ENCODE results near the gene ACSBG1.
A peak's percentile ranks its signal among the peaks of the same experiment; 100 is the strongest.
"Not testable (repeated sequence)": the region's sequence is repeated elsewhere in the genome, so short reads cannot be mapped to it uniquely, and the experiment has no call there.

ACSBG1 gene

DNA sequence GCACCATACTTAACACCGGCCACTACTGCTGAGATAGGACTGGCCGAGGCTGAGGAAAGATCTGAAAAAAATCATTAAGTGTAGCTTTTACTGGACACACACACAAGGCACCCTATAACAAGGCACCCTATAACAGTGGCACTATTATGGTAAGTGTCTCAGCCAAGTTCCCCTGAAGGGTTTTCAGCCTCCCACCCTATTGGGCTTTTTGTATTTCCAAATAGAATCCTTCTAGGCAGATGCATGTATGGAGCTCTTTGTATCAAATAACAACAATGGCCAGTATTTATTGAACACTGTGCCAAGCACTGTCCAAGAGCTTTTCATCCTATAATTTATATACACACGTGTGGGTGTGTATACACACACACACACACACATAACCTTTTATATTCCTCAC, 23.3 kb upstream of the ACSBG1 start:
- H3K36me3 Mint-ChIP-seq (ENCODE audit: low read depth) = no peaks in the 10 kb centered on the region
- TF ChIP-seq, protein P1, sequence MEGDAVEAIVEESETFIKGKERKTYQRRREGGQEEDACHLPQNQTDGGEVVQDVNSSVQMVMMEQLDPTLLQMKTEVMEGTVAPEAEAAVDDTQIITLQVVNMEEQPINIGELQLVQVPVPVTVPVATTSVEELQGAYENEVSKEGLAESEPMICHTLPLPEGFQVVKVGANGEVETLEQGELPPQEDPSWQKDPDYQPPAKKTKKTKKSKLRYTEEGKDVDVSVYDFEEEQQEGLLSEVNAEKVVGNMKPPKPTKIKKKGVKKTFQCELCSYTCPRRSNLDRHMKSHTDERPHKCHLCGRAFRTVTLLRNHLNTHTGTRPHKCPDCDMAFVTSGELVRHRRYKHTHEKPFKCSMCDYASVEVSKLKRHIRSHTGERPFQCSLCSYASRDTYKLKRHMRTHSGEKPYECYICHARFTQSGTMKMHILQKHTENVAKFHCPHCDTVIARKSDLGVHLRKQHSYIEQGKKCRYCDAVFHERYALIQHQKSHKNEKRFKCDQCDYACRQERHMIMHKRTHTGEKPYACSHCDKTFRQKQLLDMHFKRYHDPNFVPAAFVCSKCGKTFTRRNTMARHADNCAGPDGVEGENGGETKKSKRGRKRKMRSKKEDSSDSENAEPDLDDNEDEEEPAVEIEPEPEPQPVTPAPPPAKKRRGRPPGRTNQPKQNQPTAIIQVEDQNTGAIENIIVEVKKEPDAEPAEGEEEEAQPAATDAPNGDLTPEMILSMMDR (IDR thresholded peaks at IDR 0.05) = no peak
- H3K9me3 Mint-ChIP-seq = no peaks in the 10 kb centered on the region
- peaks cover 18% of the 10 kb centered on the region for H3K27me3 Mint-ChIP-seq (ENCODE audit: low read depth, poor library complexity)
- H3K27ac Mint-ChIP-seq = no peak overlapping the region
- H3K4me1 Mint-ChIP-seq = peaks cover 10% of the 10 kb centered on the region
- no peak overlapping the region for H3K4me3 Mint-ChIP-seq
- DNase-seq = no peak

DNA sequence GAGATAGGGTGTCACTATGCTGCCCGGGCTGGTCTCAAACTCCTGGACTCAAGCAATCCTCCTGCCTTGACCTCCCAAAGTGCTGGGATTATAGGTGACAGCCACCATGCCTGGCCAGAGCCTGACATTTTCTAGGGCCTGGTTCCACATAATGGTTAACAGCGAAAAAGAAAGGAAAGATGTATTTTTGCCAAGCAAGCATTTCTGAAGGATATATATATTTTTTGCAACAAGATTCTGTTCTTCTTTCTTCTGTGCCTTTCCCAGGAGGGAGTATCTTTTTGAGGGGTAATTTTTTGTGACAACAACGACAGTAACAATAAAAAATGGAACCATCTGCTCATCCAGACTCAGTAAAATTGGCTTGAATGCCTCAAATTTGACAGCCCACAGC, 21.7 kb upstream of the ACSBG1 start:
- Mint-ChIP-seq H3K27me3 (ENCODE audit: low read depth, poor library complexity) (peaks cover 28% of the 10 kb centered on the region), H3K36me3 (ENCODE audit: low read depth) (no peaks in the 10 kb centered on the region), H3K9me3 (no peaks in the 10 kb centered on the region), H3K27ac (no peak overlapping the region), H3K4me3 (no peak overlapping the region), H3K4me1 (peaks cover 10% of the 10 kb centered on the region)
- TF ChIP-seq, protein P1 (IDR thresholded peaks at IDR 0.05) = no peak
- no peak for DNase-seq

DNA sequence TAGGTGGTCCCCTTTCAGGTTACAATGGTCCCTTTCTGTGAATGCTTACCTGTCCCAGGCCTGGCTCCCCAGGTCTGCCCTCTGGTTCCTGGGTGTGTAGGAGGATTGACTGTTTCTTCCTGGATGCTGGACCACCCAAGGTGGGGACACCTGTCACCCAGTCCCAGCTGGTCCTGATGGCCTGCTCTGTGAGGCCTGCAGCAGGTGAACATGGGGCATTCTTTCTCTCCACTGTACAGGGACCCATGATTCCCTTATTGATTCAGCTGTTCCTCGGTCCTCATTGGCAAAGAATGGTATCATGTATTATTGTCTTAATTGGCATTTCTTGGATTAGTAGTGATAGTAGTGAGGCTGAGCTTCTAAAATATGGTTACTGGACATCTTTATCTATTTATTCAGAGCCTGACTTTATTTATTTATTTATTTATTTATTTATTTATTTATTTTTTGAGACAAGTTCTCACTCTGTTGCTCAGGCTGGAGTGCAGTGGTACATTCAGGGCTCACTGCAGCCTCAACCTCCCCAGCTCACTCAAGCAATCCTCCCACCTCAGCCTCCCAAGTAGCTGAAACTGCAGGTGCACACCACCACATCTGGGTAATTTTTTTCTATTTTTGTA, 21.2 kb upstream of the ACSBG1 start:
- H3K4me3 Mint-ChIP-seq = no peak overlapping the region
- DNase-seq = no peak
- H3K36me3 Mint-ChIP-seq (ENCODE audit: low read depth) = no peaks in the 10 kb centered on the region
- no peak overlapping the region for H3K27ac Mint-ChIP-seq
- TF ChIP-seq, protein P1 (IDR thresholded peaks at IDR 0.05) = no peak
- peaks cover 9% of the 10 kb centered on the region for H3K4me1 Mint-ChIP-seq
- H3K9me3 Mint-ChIP-seq = no peaks in the 10 kb centered on the region
- peaks cover 27% of the 10 kb centered on the region for H3K27me3 Mint-ChIP-seq (ENCODE audit: low read depth, poor library complexity)

DNA sequence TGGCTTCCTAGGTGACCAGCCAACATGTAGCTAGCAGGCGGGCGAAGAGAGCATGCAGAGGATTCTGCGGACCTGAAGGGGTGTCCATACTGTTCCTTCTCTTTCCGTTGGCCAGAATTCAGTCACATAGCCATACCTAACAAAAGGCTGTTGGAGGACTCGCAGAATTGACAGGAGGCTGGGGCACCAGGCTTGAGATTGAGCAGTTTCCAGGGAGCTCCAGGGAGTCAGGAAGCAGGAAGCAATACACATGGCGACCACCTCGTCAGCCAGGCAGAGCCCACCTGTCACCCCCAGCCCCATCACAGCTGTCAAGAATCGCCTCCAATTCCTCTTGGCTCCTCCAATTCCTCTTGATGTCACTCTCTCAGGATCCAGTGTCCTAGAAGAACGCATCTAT, 16.8 kb upstream of the ACSBG1 start:
- no peaks in the 10 kb centered on the region for H3K4me1 Mint-ChIP-seq
- TF ChIP-seq, protein P1 (IDR thresholded peaks at IDR 0.05) = no peak
- H3K36me3 Mint-ChIP-seq (ENCODE audit: low read depth) = no peaks in the 10 kb centered on the region
- H3K4me3 Mint-ChIP-seq = no peak overlapping the region
- peaks cover 17% of the 10 kb centered on the region for H3K27me3 Mint-ChIP-seq (ENCODE audit: low read depth, poor library complexity)
- no peak overlapping the region for H3K27ac Mint-ChIP-seq
- DNase-seq = no peak
- H3K9me3 Mint-ChIP-seq = peaks cover 7% of the 10 kb centered on the region

DNA sequence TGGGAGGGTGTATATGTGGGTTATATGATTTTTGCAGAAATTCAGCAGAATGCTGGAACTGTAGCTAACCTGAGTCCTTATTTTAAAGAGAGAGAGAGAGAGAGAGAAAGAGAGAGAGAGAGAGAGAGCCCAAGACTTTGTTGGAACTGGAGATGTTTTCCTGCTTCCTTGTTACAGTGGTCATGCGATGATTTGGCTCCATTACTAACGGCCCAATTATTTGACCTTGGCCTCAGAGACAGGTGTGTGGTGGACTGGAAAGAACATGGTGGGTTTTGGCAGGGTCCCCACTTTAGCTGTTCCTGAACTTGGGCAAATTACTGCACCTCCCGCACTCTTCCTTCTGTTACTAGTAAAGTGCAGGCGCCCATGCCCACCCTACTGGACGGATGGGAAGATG, 14.8 kb upstream of the ACSBG1 start:
- H3K4me3 Mint-ChIP-seq = no peak overlapping the region
- H3K4me1 Mint-ChIP-seq = peaks cover 15% of the 10 kb centered on the region
- no peak overlapping the region for H3K27ac Mint-ChIP-seq
- H3K9me3 Mint-ChIP-seq = peaks cover 12% of the 10 kb centered on the region
- H3K27me3 Mint-ChIP-seq (ENCODE audit: low read depth, poor library complexity) = peaks cover 21% of the 10 kb centered on the region
- no peaks in the 10 kb centered on the region for H3K36me3 Mint-ChIP-seq (ENCODE audit: low read depth)
- TF ChIP-seq, protein P1 (IDR thresholded peaks at IDR 0.05) = no peak
- DNase-seq = no peak

DNA sequence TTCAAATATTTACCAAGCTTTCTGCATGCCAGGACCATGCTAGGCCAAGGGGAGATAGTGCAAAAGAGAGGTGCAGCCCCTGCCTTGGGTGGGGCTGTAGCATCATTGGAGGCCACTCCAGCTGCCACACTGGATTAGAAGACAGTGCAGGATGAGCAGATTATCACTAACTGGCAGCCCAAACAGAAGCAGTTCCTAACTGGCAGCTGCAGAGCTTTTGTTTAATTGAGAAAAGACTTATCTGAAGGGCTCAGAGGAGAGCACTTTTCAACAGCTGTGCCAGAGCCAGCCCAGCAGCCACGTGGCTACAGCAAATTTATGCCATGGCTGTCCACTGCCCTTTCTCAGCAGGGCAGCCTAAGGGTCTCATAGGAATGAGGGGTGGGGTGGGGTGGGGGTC, 13.5 kb upstream of the ACSBG1 start:
- Mint-ChIP-seq H3K27ac (no peak overlapping the region), H3K4me3 (no peak overlapping the region), H3K27me3 (ENCODE audit: low read depth, poor library complexity) (peaks cover 16% of the 10 kb centered on the region), H3K9me3 (peaks cover 12% of the 10 kb centered on the region), H3K4me1 (peaks cover 27% of the 10 kb centered on the region), H3K36me3 (ENCODE audit: low read depth) (no peaks in the 10 kb centered on the region)
- TF ChIP-seq, protein P1 (IDR thresholded peaks at IDR 0.05) = no peak
- no peak for DNase-seq

DNA sequence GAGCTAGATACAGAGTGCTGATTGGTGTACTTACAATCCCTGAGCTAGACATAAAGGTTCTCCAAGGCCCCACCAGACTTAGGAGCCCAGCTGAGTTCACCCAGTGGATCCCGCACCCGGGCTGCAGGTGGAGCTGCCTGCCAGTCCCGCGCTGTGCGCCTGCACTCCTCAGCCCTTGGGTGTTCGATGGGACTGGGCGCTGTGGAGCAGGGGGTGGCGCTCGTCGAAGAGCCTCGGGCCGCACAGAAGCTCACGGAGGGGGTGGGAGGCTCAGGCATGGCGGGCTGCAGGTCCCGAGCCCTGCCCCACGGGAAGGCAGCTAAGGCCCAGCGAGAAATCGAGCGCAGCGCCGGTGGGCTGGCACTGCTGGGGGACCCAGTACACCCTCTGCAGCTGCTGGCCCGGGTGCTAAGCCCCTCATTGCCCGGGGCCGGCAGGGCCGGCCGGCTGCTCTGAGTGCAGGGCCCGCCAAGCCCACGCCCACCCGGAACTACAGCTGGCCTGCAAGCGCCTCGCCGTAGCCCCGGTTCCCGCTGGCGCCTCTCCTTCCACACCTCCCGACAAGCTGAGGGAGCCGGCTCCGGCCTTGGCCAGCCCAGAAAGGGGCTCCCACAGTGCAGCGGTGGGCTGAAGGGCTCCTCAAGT, 11.7 kb upstream of the ACSBG1 start:
- Mint-ChIP-seq H3K9me3 (peaks cover 12% of the 10 kb centered on the region), H3K27me3 (ENCODE audit: low read depth, poor library complexity) (peaks cover 14% of the 10 kb centered on the region), H3K4me1 (peaks cover 33% of the 10 kb centered on the region)
- DNase-seq; H3K27ac Mint-ChIP-seq; H3K4me3 Mint-ChIP-seq; H3K36me3 Mint-ChIP-seq (ENCODE audit: low read depth): not testable (repeated sequence)

DNA sequence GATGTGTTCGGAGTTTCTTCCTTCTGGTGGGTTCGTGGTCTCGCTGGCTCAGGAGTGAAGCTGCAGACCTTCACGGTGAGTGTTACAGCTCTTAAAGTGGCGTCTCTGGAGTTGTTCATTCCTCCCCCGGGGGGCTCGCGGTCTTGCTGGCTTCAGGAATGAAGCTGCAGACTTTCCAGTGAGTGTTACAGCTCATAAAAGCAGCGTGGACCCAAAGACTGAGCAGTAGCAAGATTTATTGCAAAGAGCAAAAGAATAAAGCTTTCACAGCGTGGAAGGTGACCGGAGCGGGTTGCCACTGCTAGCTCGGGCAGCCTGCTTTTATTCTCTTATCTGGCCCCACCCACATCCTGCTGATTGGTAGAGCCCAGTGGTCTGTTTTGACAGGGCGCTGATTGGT, 11.0 kb upstream of the ACSBG1 start:
- Mint-ChIP-seq H3K27ac (peak overlapping the region; percentile 43), H3K9me3 (peaks cover 12% of the 10 kb centered on the region), H3K4me1 (peaks cover 33% of the 10 kb centered on the region), H3K4me3 (peak overlapping the region; percentile 54), H3K27me3 (ENCODE audit: low read depth, poor library complexity) (peaks cover 14% of the 10 kb centered on the region)
- not testable (repeated sequence) for DNase-seq; H3K36me3 Mint-ChIP-seq (ENCODE audit: low read depth)
